Measurements from ENCODE around the gene MMP25.

GRCh38 chr16:3025032-3026002, 21.0 kb upstream of the MMP25 start:
- TF ChIP-seq POLR2AphosphoS5 (IDR thresholded peaks at IDR 0.05; ENCODE audit: insufficient read depth in 1 of 2, low read depth in 1 of 2) (no peak), CTCF (IDR thresholded peaks at IDR 0.05) (no peak)
